Loucy (cell line): Measurements from ENCODE around the gene MPDZ.

Source experiments
- H2AFZ ChIP-seq: fragments of 200-600 bp; sonication (generic); 2 replicates; pipeline ENCODE4 v1.6.0; 2016; ENCODE audit warnings: antibody characterized with exemption, mild to moderate bottlenecking, low read length, moderate library complexity
- H3F3A ChIP-seq: fragments of 200-600 bp; 2 replicates; pipeline ENCODE4 v1.6.0; 2016; ENCODE audit warnings: antibody characterized with exemption, low read depth, mild to moderate bottlenecking
- H3K27me3 ChIP-seq: fragments of 200-600 bp; sonication (generic); 2 replicates; pipeline ENCODE4 v1.6.1; 2014; ENCODE audit warnings: low read length, mild to moderate bottlenecking; ENCODE audit not compliant: insufficient read depth, poor library complexity, severe bottlenecking
- H3K36me3 ChIP-seq: fragments of 200-600 bp; sonication (generic); 2 replicates; pipeline ENCODE4 v1.6.1; 2016; ENCODE audit warnings: low read length; ENCODE audit not compliant: insufficient read depth
- H3K4me1 ChIP-seq: fragments of 200-600 bp; sonication (generic); 2 replicates; pipeline ENCODE4 v1.5.1; 2014; ENCODE audit warnings: low read length, mild to moderate bottlenecking; ENCODE audit not compliant: insufficient read depth, poor library complexity, severe bottlenecking
- H3K4me2 ChIP-seq: fragments of 200-600 bp; sonication (generic); 2 replicates; pipeline ENCODE4 v1.6.0; 2014; ENCODE audit warnings: antibody characterized with exemption, low read length, low read depth, mild to moderate bottlenecking; ENCODE audit not compliant: poor library complexity, severe bottlenecking
- H3K4me3 ChIP-seq: fragments of 200-600 bp; sonication (generic); 2 replicates; pipeline ENCODE4 v1.5.1; 2014; ENCODE audit warnings: low read length, mild to moderate bottlenecking, mixed read lengths; ENCODE audit not compliant: poor library complexity, severe bottlenecking
- H3K79me2 ChIP-seq: fragments of 200-600 bp; sonication (generic); 2 replicates; pipeline ENCODE4 v1.6.1; 2014; ENCODE audit warnings: low read length; ENCODE audit not compliant: insufficient read depth
- H3K9ac ChIP-seq: fragments of 200-600 bp; sonication (generic); 2 replicates; pipeline ENCODE4 v1.6.0; 2014; ENCODE audit warnings: mild to moderate bottlenecking, low read depth, low read length, moderate library complexity; ENCODE audit not compliant: poor library complexity, severe bottlenecking
- H3K9me2 ChIP-seq: fragments of 200-600 bp; sonication (generic); replicated peaks from 2 replicates; pipeline ENCODE4 v1.6.1; 2016; ENCODE audit warnings: low read depth, low read length, mixed read lengths
- H3K9me3 ChIP-seq: fragments of 200-600 bp; sonication (generic); 2 replicates; pipeline ENCODE4 v1.6.1; 2014; ENCODE audit warnings: mild to moderate bottlenecking, antibody characterized with exemption, low read length, low read depth; ENCODE audit not compliant: insufficient read depth
- H4K20me1 ChIP-seq: fragments of 200-600 bp; sonication (generic); 2 replicates; pipeline ENCODE4 v1.6.0; 2014; ENCODE audit warnings: antibody characterized with exemption, low read length, mild to moderate bottlenecking; ENCODE audit not compliant: insufficient read depth, poor library complexity, severe bottlenecking
- CTCF ChIP-seq: fragments of 200-600 bp; sonication (generic); conservative IDR thresholded peaks from 2 replicates; pipeline ENCODE4 v1.5.1; 2014; ENCODE audit warnings: mild to moderate bottlenecking, antibody characterized with exemption, low read length
- EZH2phosphoT487 ChIP-seq: fragments of 200-600 bp; IDR thresholded peaks from 2 replicates; pipeline ENCODE4 v1.6.1; 2018; ENCODE audit warnings: antibody characterized with exemption, mild to moderate bottlenecking, moderate library complexity, borderline replicate concordance

MPDZ gene

GRCh38 chr9:13089666-13090065 lies 189.8 kb downstream of the MPDZ start:
- no peaks in the 10 kb centered on the region for H3K4me1 ChIP-seq
- H3K9ac ChIP-seq, result no peak overlapping the region
- H3K27me3 ChIP-seq, result no peaks in the 10 kb centered on the region
- no peaks in the 10 kb centered on the region for H3K79me2 ChIP-seq
- H3K9me2 ChIP-seq, result no peaks in the 10 kb centered on the region
- no peaks in the 10 kb centered on the region for H4K20me1 ChIP-seq
- H3K4me3 ChIP-seq, result no peak overlapping the region
- H3F3A ChIP-seq, result no peaks in the 10 kb centered on the region
- H3K36me3 ChIP-seq, result no peaks in the 10 kb centered on the region
- no peak overlapping the region for H2AFZ ChIP-seq
- TF ChIP-seq CTCF, result no peak
- no peak for TF ChIP-seq EZH2phosphoT487
- H3K9me3 ChIP-seq, result no peaks in the 10 kb centered on the region
- H3K4me2 ChIP-seq, result no peak overlapping the region

DNA sequence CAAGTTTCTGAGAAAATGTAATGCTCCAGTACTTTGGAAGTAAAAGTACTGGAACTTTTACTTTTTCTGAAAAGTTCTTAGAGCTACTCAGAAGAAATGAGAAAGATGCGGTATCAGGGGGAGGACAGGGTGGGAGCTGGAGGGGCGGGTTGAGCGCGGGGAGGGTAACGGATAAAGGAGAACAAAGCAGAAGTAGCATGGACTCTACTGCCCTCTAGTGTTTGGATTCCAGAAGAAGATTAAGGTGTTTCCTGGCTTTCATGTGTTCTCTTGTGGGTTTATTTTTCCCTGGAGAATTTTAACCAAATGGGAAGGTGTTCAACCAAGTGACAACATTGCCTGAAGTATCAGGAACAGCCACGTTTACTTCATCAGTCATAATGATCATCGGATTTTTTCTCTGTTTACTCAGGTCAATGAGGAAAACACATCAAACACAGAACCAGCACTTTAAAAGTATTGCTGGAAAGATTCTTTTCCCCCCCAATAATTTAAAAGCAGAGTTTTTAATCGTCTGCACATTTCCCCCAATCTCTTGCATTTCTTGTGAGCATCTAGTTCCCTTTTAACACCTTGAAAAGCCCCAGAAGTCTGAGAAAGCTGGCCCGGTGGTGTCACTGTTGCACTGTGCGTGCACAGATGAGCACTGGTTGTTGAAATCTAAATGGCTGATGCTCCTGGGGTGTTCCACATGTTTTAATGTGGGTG lies 190.6 kb downstream of the MPDZ start:
- Histone ChIP-seq H3K79me2 (no peaks in the 10 kb centered on the region), H3K36me3 (no peaks in the 10 kb centered on the region), H3K4me1 (no peaks in the 10 kb centered on the region), H4K20me1 (no peaks in the 10 kb centered on the region), H3K27me3 (no peaks in the 10 kb centered on the region), H3K4me3 (no peak overlapping the region), H2AFZ (peak overlapping the region; percentile 28; the same call in 1 of the 2 replicates), H3K4me2 (no peak overlapping the region), H3K9ac (no peak overlapping the region), H3K9me3 (no peaks in the 10 kb centered on the region), H3K9me2 (no peaks in the 10 kb centered on the region), H3F3A (no peaks in the 10 kb centered on the region)
- TF ChIP-seq CTCF, result peak; percentile 78
- no peak for TF ChIP-seq EZH2phosphoT487

GRCh38 chr9:13083963-13084528 lies 195.4 kb downstream of the MPDZ start:
- no peaks in the 10 kb centered on the region for H4K20me1 ChIP-seq
- H3K4me1 ChIP-seq, result no peaks in the 10 kb centered on the region
- no peaks in the 10 kb centered on the region for H3K27me3 ChIP-seq
- no peak for TF ChIP-seq EZH2phosphoT487
- H3K9me2 ChIP-seq, result no peaks in the 10 kb centered on the region
- H3K9ac ChIP-seq, result no peak overlapping the region
- no peaks in the 10 kb centered on the region for H3K9me3 ChIP-seq
- no peak overlapping the region for H2AFZ ChIP-seq
- H3K4me3 ChIP-seq, result no peak overlapping the region
- no peaks in the 10 kb centered on the region for H3K79me2 ChIP-seq
- H3F3A ChIP-seq, result no peaks in the 10 kb centered on the region
- H3K36me3 ChIP-seq, result no peaks in the 10 kb centered on the region
- H3K4me2 ChIP-seq, result no peak overlapping the region
